Measurements from ENCODE around the gene OPCML.

- no peak for TF ChIP-seq CTCF (IDR thresholded peaks at IDR 0.05)
- TF ChIP-seq ZFX (IDR thresholded peaks at IDR 0.05; ENCODE audit: borderline replicate concordance), result no peak
These were observed 144.0 kb downstream of the OPCML start for GRCh38 chr11:133388260-133388659.
